Activated naive CD8-positive, alpha-beta T cell (primary cell): ENCODE results near the gene TCEA2.

ENCODE experiments used
- H3K27ac Mint-ChIP-seq: one replicate; pipeline ENCODE4 v1.8.0; 2021; ENCODE audit warnings: mixed read lengths
- H3K27me3 Mint-ChIP-seq: one replicate; pipeline ENCODE4 v1.8.0; 2021; ENCODE audit warnings: mixed read lengths
- H3K36me3 Mint-ChIP-seq: one replicate; pipeline ENCODE4 v1.8.0; 2021; ENCODE audit warnings: mixed read lengths
- H3K4me1 Mint-ChIP-seq: one replicate; pipeline ENCODE4 v1.8.0; 2021; ENCODE audit warnings: low read depth, mixed read lengths
- H3K4me3 Mint-ChIP-seq: one replicate; pipeline ENCODE4 v1.8.0; 2021; ENCODE audit warnings: mild to moderate bottlenecking, mixed read lengths
- H3K9me3 Mint-ChIP-seq: one replicate; pipeline ENCODE4 v1.8.0; 2021; ENCODE audit warnings: low read depth, mixed read lengths

The TCEA2 gene

GRCh38 chr20:64098471-64099013 lies 35.5 kb downstream of the TCEA2 start:
- Mint-ChIP-seq H3K4me3 (no peak overlapping the region), H3K9me3 (peaks cover 5% of the 10 kb centered on the region), H3K27me3 (peaks cover 5% of the 10 kb centered on the region), H3K27ac (no peak overlapping the region), H3K36me3 (peaks cover 6% of the 10 kb centered on the region), H3K4me1 (peaks cover 17% of the 10 kb centered on the region)

GRCh38 chr20:64099086-64099786 lies 36.2 kb downstream of the TCEA2 start:
- Mint-ChIP-seq H3K9me3 (peaks cover 5% of the 10 kb centered on the region), H3K4me3 (no peak overlapping the region), H3K4me1 (peaks cover 17% of the 10 kb centered on the region), H3K27ac (no peak overlapping the region), H3K27me3 (peaks cover 6% of the 10 kb centered on the region), H3K36me3 (peaks cover 6% of the 10 kb centered on the region)

GRCh38 chr20:64099880-64100565 lies 37.0 kb downstream of the TCEA2 start:
- Mint-ChIP-seq H3K4me1 (peaks cover 17% of the 10 kb centered on the region), H3K9me3 (peaks cover 5% of the 10 kb centered on the region), H3K4me3 (no peak overlapping the region), H3K27me3 (peaks cover 6% of the 10 kb centered on the region), H3K27ac (no peak overlapping the region), H3K36me3 (peaks cover 6% of the 10 kb centered on the region)

GRCh38 chr20:64100566-64100888 lies 37.5 kb downstream of the TCEA2 start:
- no peak overlapping the region for H3K4me3 Mint-ChIP-seq

GRCh38 chr20:64100946-64101688 lies 38.1 kb downstream of the TCEA2 start:
- Mint-ChIP-seq H3K4me3 (peak overlapping the region; percentile 67), H3K9me3 (peaks cover 5% of the 10 kb centered on the region), H3K27me3 (peaks cover 6% of the 10 kb centered on the region), H3K27ac (no peak overlapping the region), H3K4me1 (peaks cover 17% of the 10 kb centered on the region), H3K36me3 (peaks cover 6% of the 10 kb centered on the region)

More at GRCh38 chr20:64100566-64100888, 37.5 kb downstream of the TCEA2 start:
- Mint-ChIP-seq H3K27ac (no peak overlapping the region), H3K27me3 (peaks cover 6% of the 10 kb centered on the region), H3K4me1 (peaks cover 17% of the 10 kb centered on the region), H3K36me3 (peaks cover 6% of the 10 kb centered on the region), H3K9me3 (peaks cover 5% of the 10 kb centered on the region)

- H3K4me3 Mint-ChIP-seq: peak overlapping the region; percentile 67
- peaks cover 17% of the 10 kb centered on the region for H3K4me1 Mint-ChIP-seq
- no peak overlapping the region for H3K27ac Mint-ChIP-seq
- H3K27me3 Mint-ChIP-seq: peaks cover 6% of the 10 kb centered on the region
- peaks cover under 1% of the 10 kb centered on the region for H3K36me3 Mint-ChIP-seq
- H3K9me3 Mint-ChIP-seq: peaks cover under 1% of the 10 kb centered on the region
Observed at GRCh38 chr20:64101731-64102621, 39.0 kb downstream of the TCEA2 start.

- peaks cover 6% of the 10 kb centered on the region for H3K27me3 Mint-ChIP-seq
- H3K27ac Mint-ChIP-seq: no peak overlapping the region
- peaks cover 19% of the 10 kb centered on the region for H3K4me1 Mint-ChIP-seq
- H3K4me3 Mint-ChIP-seq: peak overlapping the region; percentile 68
- H3K9me3 Mint-ChIP-seq: no peaks in the 10 kb centered on the region
- H3K36me3 Mint-ChIP-seq: no peaks in the 10 kb centered on the region
Observed at GRCh38 chr20:64102647-64103354, 39.8 kb downstream of the TCEA2 start.

GRCh38 chr20:64103871-64104666 lies 41.1 kb downstream of the TCEA2 start:
- peak overlapping the region; percentile 18 for H3K4me3 Mint-ChIP-seq
- no peaks in the 10 kb centered on the region for H3K36me3 Mint-ChIP-seq
- peaks cover 6% of the 10 kb centered on the region for H3K27me3 Mint-ChIP-seq
- H3K9me3 Mint-ChIP-seq: no peaks in the 10 kb centered on the region
- H3K4me1 Mint-ChIP-seq: peaks cover 19% of the 10 kb centered on the region
- H3K27ac Mint-ChIP-seq: no peak overlapping the region

GRCh38 chr20:64104667-64105451 lies 41.9 kb downstream of the TCEA2 start:
- Mint-ChIP-seq H3K36me3 (no peaks in the 10 kb centered on the region), H3K4me3 (no peak overlapping the region), H3K27ac (no peak overlapping the region), H3K4me1 (peaks cover 19% of the 10 kb centered on the region), H3K9me3 (no peaks in the 10 kb centered on the region), H3K27me3 (peaks cover 6% of the 10 kb centered on the region)

GRCh38 chr20:64105846-64106434 lies 42.9 kb downstream of the TCEA2 start:
- Mint-ChIP-seq H3K27ac (no peak overlapping the region), H3K27me3 (peaks cover 6% of the 10 kb centered on the region), H3K4me1 (peaks cover 10% of the 10 kb centered on the region), H3K9me3 (no peaks in the 10 kb centered on the region), H3K36me3 (no peaks in the 10 kb centered on the region), H3K4me3 (no peak overlapping the region)

- Mint-ChIP-seq H3K36me3 (no peaks in the 10 kb centered on the region), H3K27me3 (peaks cover 4% of the 10 kb centered on the region), H3K27ac (no peak overlapping the region), H3K4me1 (peaks cover 6% of the 10 kb centered on the region), H3K4me3 (no peak overlapping the region), H3K9me3 (no peaks in the 10 kb centered on the region)
Observed at GRCh38 chr20:64106435-64106961, 43.5 kb downstream of the TCEA2 start.

- Mint-ChIP-seq H3K27ac (no peak within 1 kb of the TSS), H3K36me3 (no peaks in the 10 kb centered on the region), H3K4me3 (no peak within 1 kb of the TSS), H3K4me1 (peaks cover 5% of the 10 kb centered on the region), H3K27me3 (peaks cover 4% of the 10 kb centered on the region), H3K9me3 (no peaks in the 10 kb centered on the region)
Observed at GRCh38 chr20:64106981-64107735, 44.2 kb downstream of the TCEA2 start, which contains the start of gene NPBWR2. NPBWR2 (minus strand) TSS chr20:64107565; CDS start chr20:64106831, 734 bp downstream.
